Middle frontal gyrus (tissue), 1 donor: ENCODE data around the gene ALDH18A1.

Experiments used
- DNase-seq: peaks from one replicate; pipeline ENCODE4 v3.0.0-alpha.2; 2015; ENCODE audit warnings: low spot score; ENCODE audit errors: extremely low spot score

The ALDH18A1 gene

GRCh38 chr10:95558593-95559320 lies 97.8 kb downstream of the ALDH18A1 start:
- no peak for DNase-seq

DNA sequence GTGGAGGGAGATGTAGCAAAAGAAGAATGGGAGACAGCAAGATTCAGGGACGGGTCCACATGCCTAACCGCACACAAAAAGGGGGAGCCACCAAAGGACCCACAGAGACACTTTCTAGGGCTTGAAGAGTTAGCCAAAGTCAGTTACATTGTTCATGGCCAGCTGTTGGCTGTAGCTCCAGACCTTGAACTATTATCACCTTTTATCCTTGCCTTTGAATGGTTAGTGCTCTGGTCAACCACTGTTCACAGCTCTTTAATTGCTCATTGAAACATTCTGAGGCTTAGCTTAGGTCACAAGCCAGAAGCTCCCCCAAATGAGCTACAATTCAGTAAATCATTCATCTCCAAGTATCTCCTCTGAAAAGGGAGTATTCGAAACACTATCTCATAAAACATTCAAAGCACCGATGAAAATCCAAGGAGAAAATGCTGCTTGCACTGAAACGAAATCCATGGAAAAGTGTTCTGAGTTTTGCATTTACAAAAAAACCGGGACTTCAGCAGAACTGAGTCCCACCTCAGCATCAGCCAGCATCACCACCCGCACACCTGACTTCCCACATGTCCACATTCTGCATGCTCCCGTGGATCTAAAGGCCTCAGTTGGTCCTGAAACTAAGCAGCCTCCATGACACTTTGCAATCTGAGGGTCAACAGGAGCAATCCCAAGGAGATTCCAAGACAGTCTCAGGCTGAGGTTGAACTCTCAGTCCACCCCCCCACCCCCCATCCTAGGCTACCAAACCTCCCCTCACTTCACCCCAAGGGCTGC lies 99.3 kb downstream of the ALDH18A1 start:
- no peak for DNase-seq
